ENCODE results near the gene SENP5. TPM values are rescaled to one million over a fixed set of nuclear protein-coding genes. Genes with fewer than 3 reads are reported as not detected.

The SENP5 gene
- total and polyA plus RNA-seq, 9 of the 15 experiments (the other 6 are each of a cell fraction or from before 2014, with no cell fraction given), result 18.3 to 59.7 (median 35.8) TPM

GRCh38 chr3:196942226-196942914, 74.7 kb downstream of the SENP5 start, which contains the start of gene NCBP2 (continued):
- TF ChIP-seq, protein P1, sequence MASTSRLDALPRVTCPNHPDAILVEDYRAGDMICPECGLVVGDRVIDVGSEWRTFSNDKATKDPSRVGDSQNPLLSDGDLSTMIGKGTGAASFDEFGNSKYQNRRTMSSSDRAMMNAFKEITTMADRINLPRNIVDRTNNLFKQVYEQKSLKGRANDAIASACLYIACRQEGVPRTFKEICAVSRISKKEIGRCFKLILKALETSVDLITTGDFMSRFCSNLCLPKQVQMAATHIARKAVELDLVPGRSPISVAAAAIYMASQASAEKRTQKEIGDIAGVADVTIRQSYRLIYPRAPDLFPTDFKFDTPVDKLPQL (IDR thresholded peaks at IDR 0.05; ENCODE audit: extremely low read depth, insufficient read length), result no peak
- TF ChIP-seq ZNF830 (CRISPR knock-in tag; IDR thresholded peaks at IDR 0.05) (0 out of 2 replicates have a peak, but pooled peaks have one; percentile 73), PTBP1 (IDR thresholded peaks at IDR 0.05; ENCODE audit: low read depth, low read length) (no peak), GABPB1 (CRISPR knock-in tag; IDR thresholded peaks at IDR 0.05) (peak; percentile 97), ZNF696 (CRISPR knock-in tag; conservative IDR thresholded peaks at IDR 0.05) (no peak), CHD1 (IDR thresholded peaks at IDR 0.05; ENCODE audit: low read length) (peak; percentile 26), MTA2 (IDR thresholded peaks at IDR 0.05; ENCODE audit: low read depth) (no peak), BCOR (IDR thresholded peaks at IDR 0.05) (peak; percentile 43; the same call in 1 of the 2 replicates), ZNF263 (CRISPR knock-in tag; IDR thresholded peaks at IDR 0.05; ENCODE audit: borderline replicate concordance) (peak; percentile 57; the same call in 1 of the 2 replicates), TCF3 (CRISPR knock-in tag; IDR thresholded peaks at IDR 0.05) (peak; percentile 27; the same call in 1 of the 2 replicates), ZNF609 (CRISPR knock-in tag; IDR thresholded peaks at IDR 0.05; ENCODE audit: borderline replicate concordance) (peak; percentile 96; the same call in 1 of the 2 replicates), ZNF12 (CRISPR knock-in tag; IDR thresholded peaks at IDR 0.05) (peak; percentile 36; the same call in 1 of the 2 replicates), FOXA3 (CRISPR knock-in tag; conservative IDR thresholded peaks at IDR 0.05 in 1 of 2, IDR thresholded peaks at IDR 0.05 in 1 of 2) (peak in 1 of 2 experiments; percentile 80; a peak in 1 of 4 replicates), TEAD1 (CRISPR knock-in tag; IDR thresholded peaks at IDR 0.05) (peak in 1 of 2 experiments; percentile 92; a peak in 2 of 4 replicates), ZBTB43 (CRISPR knock-in tag; IDR thresholded peaks at IDR 0.05) (peak; percentile 83), ZNF586 (CRISPR knock-in tag; conservative IDR thresholded peaks at IDR 0.05) (no peak), PCBP2 (IDR thresholded peaks at IDR 0.05; ENCODE audit: low read depth, low read length, poor library complexity, severe bottlenecking) (no peak), ZNF57 (CRISPR knock-in tag; IDR thresholded peaks at IDR 0.05) (no peak)
- TF ChIP-seq, protein P2, sequence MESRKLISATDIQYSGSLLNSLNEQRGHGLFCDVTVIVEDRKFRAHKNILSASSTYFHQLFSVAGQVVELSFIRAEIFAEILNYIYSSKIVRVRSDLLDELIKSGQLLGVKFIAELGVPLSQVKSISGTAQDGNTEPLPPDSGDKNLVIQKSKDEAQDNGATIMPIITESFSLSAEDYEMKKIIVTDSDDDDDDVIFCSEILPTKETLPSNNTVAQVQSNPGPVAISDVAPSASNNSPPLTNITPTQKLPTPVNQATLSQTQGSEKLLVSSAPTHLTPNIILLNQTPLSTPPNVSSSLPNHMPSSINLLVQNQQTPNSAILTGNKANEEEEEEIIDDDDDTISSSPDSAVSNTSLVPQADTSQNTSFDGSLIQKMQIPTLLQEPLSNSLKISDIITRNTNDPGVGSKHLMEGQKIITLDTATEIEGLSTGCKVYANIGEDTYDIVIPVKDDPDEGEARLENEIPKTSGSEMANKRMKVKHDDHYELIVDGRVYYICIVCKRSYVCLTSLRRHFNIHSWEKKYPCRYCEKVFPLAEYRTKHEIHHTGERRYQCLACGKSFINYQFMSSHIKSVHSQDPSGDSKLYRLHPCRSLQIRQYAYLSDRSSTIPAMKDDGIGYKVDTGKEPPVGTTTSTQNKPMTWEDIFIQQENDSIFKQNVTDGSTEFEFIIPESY (CRISPR knock-in tag; IDR thresholded peaks at IDR 0.05), result peak; percentile 93

Measured in K562 (cell line).